Endothelial cell (in vitro differentiated cells): Measurements from ENCODE around the gene MDFIC. TPM values are rescaled to one million over a fixed set of nuclear protein-coding genes. Genes with fewer than 3 reads are reported as not detected.

Experiments
- DNase-seq: peaks from one replicate; pipeline ENCODE4 v3.0.0; 2021; ENCODE audit warnings: low spot score
- H3K27ac Mint-ChIP-seq: one replicate; pipeline ENCODE4 v1.8.0; 2021; ENCODE audit warnings: mixed read lengths, inconsistent platforms; ENCODE audit not compliant: unreplicated experiment
- H3K27me3 Mint-ChIP-seq: one replicate; pipeline ENCODE4 v1.8.0; 2021; ENCODE audit warnings: mild to moderate bottlenecking, moderate library complexity, mixed read lengths, inconsistent platforms; ENCODE audit not compliant: unreplicated experiment
- H3K36me3 Mint-ChIP-seq: one replicate; pipeline ENCODE4 v1.8.0; 2021; ENCODE audit warnings: mild to moderate bottlenecking, low read depth, mixed read lengths, inconsistent platforms; ENCODE audit not compliant: unreplicated experiment
- H3K4me1 Mint-ChIP-seq: one replicate; pipeline ENCODE4 v1.8.0; 2021; ENCODE audit warnings: mild to moderate bottlenecking, mixed read lengths, inconsistent platforms; ENCODE audit not compliant: unreplicated experiment
- H3K4me3 Mint-ChIP-seq: one replicate; pipeline ENCODE4 v1.8.0; 2021; ENCODE audit warnings: mild to moderate bottlenecking, mixed read lengths, inconsistent platforms; ENCODE audit not compliant: unreplicated experiment
- H3K9me3 Mint-ChIP-seq: one replicate; pipeline ENCODE4 v1.8.0; 2021; ENCODE audit warnings: mixed read lengths, inconsistent platforms; ENCODE audit not compliant: unreplicated experiment
- total RNA-seq: library from RNA; stranded (reverse); fragmentation: NEBNext Ultra II Directional; extraction: Animal tissue kit (Norgen Biotek cat#: 25700); gene quantifications from one replicate; pipeline ENCODE4 v1.2.1, GENCODE V29; 2021; ENCODE audit not compliant: unreplicated experiment
- TF ChIP-seq, protein P1 (sequence below): fragments of 200-600 bp; sonication (generic); IDR thresholded peaks from one replicate; pipeline ENCODE4 v1.5.0; 2021; ENCODE audit warnings: antibody characterized with exemption; ENCODE audit not compliant: unreplicated experiment

MDFIC gene
- total RNA-seq, 1 donor from 2014 or later, result 22.3 TPM

DNA sequence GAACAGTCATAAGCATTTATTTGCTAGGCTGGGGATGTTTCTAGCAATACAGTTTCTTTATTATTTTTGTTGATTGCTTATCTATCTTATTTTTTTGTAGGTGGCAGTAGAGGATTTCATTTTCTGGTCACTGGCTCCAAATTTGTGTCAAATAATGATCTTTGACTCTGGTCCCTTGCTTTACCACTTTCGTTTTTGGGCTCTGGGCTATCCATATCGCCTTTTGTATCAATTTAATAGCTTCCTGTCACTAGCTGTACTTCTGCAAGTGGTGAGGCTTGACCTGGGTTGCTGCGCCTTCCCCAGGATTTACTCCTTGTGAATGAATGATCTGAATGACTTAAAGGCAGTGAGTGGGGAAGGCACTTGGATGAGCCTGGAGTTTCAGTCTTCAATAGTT lies 48.4 kb downstream of the MDFIC start:
- Mint-ChIP-seq H3K27ac (no peak overlapping the region), H3K36me3 (no peaks in the 10 kb centered on the region), H3K4me1 (no peaks in the 10 kb centered on the region), H3K9me3 (no peaks in the 10 kb centered on the region), H3K4me3 (no peak overlapping the region), H3K27me3 (no peaks in the 10 kb centered on the region)
- DNase-seq, result no peak
- TF ChIP-seq, protein P1, sequence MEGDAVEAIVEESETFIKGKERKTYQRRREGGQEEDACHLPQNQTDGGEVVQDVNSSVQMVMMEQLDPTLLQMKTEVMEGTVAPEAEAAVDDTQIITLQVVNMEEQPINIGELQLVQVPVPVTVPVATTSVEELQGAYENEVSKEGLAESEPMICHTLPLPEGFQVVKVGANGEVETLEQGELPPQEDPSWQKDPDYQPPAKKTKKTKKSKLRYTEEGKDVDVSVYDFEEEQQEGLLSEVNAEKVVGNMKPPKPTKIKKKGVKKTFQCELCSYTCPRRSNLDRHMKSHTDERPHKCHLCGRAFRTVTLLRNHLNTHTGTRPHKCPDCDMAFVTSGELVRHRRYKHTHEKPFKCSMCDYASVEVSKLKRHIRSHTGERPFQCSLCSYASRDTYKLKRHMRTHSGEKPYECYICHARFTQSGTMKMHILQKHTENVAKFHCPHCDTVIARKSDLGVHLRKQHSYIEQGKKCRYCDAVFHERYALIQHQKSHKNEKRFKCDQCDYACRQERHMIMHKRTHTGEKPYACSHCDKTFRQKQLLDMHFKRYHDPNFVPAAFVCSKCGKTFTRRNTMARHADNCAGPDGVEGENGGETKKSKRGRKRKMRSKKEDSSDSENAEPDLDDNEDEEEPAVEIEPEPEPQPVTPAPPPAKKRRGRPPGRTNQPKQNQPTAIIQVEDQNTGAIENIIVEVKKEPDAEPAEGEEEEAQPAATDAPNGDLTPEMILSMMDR, result no peak

DNA sequence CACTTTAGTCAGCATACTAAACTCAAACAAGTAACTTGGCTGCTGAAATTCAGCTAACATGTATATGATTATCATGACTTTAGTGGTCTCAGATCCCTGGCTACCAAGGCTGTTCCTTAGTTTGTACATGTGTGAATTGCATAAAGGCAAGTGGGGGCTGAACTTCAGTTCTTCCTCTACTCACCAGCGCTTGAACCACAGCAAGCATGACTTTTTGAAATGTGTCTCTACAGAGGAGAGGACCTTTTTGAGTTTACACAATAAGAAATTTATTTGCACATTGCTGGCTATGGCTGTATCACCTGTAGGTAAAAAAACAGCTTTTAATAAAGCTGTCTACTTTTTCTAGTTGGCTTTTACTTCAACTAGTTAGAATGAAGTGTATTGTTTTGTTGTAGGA lies 48.8 kb downstream of the MDFIC start:
- Mint-ChIP-seq H3K36me3 (no peaks in the 10 kb centered on the region), H3K4me3 (no peak overlapping the region), H3K27me3 (no peaks in the 10 kb centered on the region), H3K9me3 (no peaks in the 10 kb centered on the region), H3K27ac (no peak overlapping the region), H3K4me1 (no peaks in the 10 kb centered on the region)
- DNase-seq, result no peak
- TF ChIP-seq, protein P1, result no peak

DNA sequence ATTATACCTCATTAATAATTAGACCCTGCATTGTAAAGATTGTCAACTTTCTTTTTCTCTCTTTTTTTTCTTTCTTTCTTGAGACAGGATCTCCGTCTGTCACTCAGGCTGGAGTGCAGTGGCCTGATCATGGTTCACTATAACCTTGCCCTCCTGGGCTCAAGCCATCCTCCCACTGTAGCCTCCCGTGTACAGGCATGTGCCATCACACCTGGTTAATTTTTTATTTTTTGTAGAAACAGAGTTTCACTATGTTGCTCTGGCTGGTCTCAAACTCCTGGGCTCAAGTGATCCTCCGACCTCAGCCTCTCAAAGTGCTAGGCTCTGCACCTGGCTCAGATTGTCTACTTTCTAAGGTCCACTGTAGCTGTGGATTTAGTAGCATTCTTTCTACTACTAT lies 50.7 kb downstream of the MDFIC start:
- Mint-ChIP-seq H3K9me3 (no peaks in the 10 kb centered on the region), H3K4me1 (peaks cover 2% of the 10 kb centered on the region), H3K4me3 (no peak overlapping the region)

DNA sequence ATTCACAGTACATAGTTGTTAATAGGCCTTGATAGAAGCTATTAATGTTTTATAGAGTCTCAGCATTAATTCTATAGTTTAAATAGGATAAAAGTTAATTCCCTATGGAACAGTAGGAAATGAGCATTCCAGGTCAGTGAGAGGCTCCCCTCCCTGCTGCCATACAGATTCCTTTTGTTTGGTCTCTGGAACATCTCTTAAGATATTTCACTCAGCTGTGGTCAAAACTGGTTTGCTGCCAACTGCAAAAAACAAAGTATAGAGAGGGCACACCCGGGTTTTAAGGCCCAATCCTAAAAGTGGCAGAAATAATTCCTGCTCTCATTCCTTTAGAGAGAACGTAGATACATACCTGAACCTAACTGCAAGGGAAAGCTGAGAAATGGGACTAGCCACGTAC lies 51.3 kb downstream of the MDFIC start:
- no peaks in the 10 kb centered on the region for H3K36me3 Mint-ChIP-seq
- no peak for DNase-seq
- peaks cover 3% of the 10 kb centered on the region for H3K4me1 Mint-ChIP-seq
- no peaks in the 10 kb centered on the region for H3K9me3 Mint-ChIP-seq
- no peaks in the 10 kb centered on the region for H3K27me3 Mint-ChIP-seq
- TF ChIP-seq, protein P1, result no peak
- no peak overlapping the region for H3K4me3 Mint-ChIP-seq
- no peak overlapping the region for H3K27ac Mint-ChIP-seq

More for the DNA sequence above, 50.7 kb downstream of the MDFIC start:
- TF ChIP-seq, protein P1, result no peak
- Mint-ChIP-seq H3K36me3 (no peaks in the 10 kb centered on the region), H3K27ac (no peak overlapping the region), H3K27me3 (no peaks in the 10 kb centered on the region)
- DNase-seq, result no peak

DNA sequence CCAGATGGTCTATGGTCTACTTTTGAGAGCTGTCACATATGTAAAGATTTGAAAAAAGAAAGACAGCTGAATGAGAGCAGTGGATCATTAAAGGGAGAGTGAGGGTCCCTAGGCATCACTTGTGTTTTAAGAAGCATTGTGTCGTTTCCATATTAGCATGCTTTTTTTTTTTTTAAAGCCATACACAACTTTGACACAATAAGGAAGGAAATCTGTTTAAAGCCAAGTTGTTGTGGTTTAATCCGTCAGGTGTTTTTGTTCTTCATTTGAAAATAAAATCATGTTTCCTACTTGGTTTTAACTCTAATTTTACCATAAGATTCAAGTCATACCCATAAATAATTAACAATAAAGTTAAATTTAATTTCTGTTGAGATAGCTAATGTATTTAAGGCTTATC lies 53.5 kb downstream of the MDFIC start:
- Mint-ChIP-seq H3K27ac (no peak overlapping the region), H3K36me3 (no peaks in the 10 kb centered on the region), H3K27me3 (no peaks in the 10 kb centered on the region), H3K4me1 (peaks cover 17% of the 10 kb centered on the region), H3K9me3 (no peaks in the 10 kb centered on the region), H3K4me3 (no peak overlapping the region)
- no peak for DNase-seq
- TF ChIP-seq, protein P1, result no peak
